GM19043 (cell line): Measurements from ENCODE around the gene RNF135.
"Not testable (repeated sequence)": the region's sequence is repeated elsewhere in the genome, so short reads cannot be mapped to it uniquely, and the experiment has no call there.

Experiments used
- ATAC-seq: cut with Tn5 transposase; IDR thresholded peaks from one replicate; pipeline ENCODE4 v1.9.1; 2021; ENCODE audit warnings: low read depth; ENCODE audit not compliant: unreplicated experiment

The RNF135 gene

DNA sequence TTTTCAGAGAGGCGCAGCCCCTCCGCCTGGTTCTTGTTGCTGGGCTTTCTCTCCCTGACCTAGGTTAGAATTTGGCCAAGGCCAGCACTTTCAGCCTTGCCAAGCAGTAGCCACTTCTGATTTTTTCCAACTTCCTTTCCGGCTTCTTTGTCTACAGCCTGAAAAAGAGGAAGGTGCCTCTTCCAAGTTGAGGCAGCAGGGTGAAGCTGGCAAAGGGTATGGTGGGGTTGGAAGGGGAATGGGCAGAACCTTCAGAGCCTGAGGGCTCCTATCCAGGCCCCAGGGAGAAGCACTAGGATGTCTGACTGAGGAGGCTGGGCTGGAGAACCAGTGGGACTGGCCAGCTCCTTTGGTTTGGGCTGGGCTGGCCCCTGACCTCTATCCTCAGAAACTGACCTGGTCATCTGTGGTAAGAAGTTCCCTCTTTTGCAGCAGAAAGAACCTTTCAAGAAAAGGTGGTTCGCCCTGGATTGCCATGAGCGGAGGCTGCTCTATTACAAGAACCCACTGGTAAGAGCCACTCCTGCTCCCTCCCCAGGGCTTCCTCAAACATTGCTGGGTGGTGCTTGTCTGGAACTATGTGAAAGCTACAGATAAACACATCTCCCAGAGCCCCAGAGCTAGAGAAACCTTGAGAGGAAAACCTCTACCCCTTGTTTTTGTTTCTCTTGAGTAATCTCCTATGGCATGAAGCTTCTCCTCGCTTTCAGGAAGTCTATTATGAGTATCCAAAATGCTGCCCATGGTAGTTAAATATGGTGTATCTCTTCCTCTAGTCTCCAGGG lies 16.6 kb upstream of the RNF135 start:
- no peak for ATAC-seq

DNA sequence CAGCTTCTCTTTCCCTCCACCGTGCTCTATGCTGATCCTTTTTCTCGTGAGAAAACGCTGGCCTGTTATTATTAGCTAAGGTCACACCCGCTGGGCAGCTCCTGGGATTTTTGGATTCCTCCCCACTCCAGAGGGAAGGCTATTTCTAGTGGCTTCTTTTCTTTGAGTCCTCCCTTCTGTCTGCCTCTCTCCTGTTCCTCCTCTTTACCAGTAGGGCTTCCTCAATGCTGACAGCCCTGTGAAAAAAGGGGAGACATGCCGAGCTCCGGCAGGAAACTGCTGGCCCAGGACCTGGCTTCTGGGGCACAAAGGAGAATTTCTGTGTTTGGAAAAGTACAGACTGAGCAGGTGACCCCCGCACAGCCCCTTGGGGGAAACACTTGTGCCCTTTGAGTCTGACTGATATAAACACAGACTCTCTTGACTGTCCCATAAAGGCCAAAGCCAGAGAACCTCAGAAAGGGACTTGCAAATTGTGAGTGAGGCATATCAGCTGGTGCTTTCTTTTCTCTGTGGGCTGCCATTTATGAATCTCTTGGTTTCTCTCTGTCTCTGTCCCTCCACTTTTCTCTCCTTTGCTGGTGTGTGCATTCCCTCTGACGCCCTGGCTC lies 14.0 kb upstream of the RNF135 start:
- no peak for ATAC-seq

DNA sequence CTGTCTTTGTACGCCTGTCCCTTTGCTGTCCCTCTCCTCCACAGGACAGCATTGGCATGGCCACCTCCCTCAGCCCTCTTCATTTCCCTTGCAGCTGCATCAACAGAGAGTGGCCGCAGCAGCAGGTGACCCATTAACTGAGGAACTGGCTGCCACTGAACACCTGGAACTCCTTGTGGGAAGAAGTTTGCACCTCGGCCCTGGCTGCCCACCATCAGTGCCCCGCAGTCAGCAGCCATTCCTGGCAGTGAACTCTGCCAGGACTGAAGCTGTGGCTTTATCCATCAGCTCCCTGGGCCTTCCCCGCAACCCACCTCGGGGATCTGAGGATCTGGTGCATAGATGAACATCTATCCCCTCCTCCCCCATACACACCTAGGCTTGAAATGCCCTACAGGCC lies 13.1 kb upstream of the RNF135 start:
- no peak for ATAC-seq

DNA sequence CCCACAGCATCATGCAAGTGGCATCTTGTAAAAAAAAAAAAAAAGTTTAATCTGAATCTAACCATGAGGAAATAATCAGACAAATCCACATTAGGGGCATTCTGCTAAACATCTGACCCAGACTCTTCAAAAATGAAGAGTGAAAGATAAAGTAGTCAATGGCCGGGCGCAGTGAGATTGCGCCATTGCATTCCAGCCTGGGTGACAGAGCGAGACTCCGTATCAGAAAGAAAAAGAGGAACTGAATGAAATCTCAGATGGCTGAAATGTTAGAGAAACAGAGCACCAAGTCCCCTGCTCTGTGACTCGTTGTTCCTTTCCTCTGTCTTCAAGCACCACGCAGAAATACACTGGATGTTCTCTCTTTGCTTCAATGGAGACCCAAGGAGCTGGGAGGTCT lies 12.7 kb upstream of the RNF135 start:
- no peak for ATAC-seq

DNA sequence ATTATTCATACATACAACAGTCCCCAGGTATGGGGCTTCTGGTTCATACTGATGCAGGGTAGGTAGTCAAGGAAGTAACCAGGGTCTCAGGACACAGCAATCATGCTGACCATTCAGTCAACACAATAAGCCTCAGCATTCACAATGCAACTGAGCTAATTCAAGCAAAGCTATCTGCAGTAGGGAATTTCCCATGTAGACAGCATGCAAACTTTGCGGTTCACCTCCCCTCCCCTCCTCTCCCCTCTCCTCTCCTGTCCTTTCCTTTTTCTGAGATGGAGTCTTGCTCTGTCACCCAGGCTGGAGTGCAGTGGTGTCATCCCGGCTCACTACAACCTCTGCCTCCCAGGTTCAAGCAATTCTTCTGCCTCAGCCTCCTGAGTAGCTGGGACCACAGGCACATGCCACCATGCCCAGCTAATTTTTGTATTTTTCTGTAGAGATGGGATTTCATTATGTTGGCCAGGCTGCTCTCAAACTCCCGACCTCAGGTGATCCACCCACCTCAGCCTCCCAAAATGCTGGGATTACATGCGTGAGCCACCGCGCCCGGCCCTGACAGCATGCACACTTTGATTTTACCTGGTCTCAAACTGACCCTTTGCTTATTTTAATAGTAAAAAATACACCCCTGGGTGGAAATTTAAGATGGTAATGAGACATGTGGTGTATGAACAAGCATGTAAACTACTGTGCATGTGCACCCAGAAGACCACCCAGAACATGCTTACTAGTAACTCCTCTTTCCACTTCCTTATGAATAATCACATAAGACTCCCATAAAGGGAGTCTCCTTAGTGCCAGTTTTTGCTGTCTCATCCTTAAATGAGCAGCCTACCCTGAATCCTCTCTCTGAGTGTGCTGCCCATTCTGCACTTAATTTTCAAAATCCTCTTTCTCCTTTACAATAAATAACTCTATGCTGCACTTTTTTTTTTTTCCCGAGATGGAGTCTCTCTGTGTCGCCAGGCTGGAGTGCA lies 9.3 kb upstream of the RNF135 start:
- ATAC-seq, result no peak

DNA sequence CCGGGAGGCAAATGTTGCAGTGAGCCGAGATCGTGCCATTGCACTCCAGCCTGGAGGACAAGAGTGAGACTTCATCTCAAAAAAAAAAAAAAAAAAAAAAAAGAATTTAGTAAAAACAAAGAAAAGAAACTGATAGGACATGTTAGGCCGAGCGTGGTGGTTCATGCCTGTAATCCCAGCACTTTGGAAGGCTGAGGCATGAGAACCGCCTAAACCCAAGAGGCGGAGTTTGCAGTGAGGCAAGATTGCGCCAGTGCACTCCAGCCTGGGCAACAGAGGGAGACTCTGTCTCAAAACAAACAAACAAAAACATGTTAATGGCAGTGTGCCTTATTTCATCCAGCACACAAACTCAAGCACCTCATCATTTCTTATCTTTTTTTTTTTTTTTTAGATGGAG lies 6.5 kb upstream of the RNF135 start:
- ATAC-seq, result not testable (repeated sequence)

DNA sequence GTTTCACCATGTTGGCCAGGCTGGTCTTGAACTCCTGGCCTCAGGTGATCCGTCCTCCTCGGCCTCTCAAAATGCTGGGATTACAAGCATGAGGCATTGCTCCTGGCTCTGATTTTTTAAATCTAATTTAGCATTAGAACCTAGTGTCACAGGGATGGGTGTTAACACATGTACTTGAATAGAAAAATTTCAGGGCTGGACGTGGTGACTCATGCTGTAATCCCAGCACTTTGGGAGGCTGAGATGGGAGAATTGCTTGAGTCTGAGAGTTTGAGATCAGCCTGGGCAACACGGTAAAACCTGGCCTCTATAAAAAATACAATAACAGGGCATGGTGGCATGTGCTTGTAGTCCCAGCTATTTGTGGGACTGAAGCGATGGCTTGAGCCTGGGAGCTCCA lies 6.0 kb upstream of the RNF135 start:
- no peak for ATAC-seq

DNA sequence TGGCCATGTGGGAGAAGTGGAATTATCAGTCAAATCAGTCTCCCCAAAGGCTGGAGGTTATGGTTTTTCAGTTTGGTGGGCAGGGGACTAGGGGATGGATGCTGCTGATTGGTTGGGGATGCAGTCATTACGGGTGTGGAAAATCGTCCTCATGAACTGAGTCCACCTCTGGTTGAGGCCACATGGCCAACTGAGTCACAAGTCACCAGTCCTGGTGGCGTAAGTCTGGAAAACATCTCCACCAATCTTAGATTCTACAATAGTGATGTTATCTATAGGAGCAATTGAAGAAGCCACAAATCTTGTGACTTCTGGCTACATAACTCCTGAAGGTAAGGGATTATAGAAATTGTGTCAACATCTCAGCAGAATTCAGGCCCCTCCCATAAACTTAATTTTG lies 5.2 kb upstream of the RNF135 start:
- ATAC-seq, result no peak

DNA sequence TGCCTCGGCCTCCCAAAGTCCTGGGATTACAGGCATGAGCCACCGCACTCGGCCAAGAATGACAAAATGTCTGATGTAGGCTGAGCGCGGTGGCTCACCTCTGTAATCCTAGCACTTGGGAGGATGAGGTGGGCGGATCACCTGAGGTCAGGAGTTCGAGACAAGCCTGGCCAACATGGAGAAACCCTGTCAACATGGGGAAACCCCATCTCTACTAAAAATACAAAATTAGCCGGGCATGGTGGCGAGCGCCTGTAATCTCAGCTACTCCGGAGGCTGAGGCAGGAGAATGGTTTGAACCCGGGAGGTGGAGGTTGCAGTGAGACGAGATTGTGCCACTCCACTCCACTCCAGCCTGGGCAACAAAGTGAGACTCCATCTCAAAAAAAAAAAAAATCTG lies 2.9 kb upstream of the RNF135 start:
- not testable (repeated sequence) for ATAC-seq

DNA sequence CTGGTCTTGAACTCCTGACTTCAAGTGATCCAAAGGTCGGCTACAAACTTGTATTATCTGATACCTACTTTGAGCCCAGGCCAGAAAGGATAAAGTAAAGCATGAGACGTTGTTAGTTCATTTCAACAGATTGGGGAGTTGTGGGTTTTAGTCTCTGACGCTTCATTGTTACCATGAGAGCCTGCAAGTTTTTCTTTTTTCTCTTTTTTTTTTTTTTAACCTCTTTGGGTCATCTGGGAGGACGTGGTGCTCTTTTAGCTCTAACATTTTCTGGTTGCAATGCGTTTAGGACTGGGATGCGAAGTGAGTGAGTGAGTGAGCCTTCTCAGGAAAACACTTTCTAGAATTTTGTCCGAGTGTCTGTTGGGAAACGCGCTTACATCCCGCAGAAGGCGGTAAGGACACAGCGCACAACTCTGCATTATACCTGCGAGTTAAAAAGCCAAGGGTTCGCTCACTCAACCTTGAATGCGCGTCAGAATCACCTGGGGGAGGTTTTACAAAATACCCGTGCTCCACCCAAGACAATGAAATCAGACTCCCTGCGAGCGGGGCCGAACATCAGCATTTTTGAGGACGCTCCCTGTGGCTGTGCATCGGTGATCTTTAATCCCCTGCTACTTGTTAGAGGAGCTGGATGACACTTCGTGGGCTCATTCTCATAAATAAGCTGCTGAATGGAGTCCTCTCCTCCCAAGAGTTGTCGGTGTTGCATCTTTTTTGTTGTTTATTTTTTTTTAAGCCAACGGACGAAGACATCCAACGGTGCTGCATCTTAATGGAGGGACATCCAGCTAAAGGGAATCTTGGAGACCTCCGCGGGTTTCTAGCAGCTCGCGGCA lies 629 bp upstream of the RNF135 start:
- ATAC-seq, result no peak

DNA sequence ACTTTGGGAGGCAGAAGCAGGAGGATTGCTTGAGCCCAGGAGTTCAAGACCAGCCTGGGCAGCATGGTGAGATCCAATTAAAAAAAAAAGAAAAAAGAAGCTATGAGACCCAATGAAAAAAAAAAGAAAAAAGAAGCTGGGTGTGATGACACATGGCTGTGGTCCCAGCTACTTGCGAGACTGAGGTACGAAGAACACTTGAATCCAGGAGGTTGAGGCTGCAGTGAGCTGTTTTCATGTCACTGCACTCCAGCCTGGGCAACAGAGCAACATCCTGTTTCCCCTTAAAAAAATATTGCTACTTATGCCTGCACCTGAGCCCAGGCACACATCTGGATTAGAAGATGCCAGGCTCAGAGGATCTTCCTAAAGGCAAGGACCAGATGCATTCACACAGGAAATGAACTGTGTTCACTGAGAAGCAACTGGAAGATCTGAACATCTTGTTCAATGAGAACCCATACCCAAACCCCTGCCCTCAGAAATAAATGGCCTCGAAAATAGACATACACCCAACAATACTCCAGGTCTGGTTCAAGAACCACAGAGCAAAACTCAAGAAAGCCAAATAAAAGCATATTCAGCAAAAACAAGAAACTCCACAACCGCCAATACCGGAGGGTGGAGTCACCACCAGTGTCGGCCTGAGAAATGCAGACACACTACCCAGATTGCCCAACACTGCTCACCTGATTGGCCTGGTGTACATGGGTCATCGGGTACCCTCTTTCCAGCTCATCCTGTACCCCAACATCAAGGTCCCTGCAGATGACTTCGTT lies 4.4 kb downstream of the RNF135 start:
- no peak for ATAC-seq

DNA sequence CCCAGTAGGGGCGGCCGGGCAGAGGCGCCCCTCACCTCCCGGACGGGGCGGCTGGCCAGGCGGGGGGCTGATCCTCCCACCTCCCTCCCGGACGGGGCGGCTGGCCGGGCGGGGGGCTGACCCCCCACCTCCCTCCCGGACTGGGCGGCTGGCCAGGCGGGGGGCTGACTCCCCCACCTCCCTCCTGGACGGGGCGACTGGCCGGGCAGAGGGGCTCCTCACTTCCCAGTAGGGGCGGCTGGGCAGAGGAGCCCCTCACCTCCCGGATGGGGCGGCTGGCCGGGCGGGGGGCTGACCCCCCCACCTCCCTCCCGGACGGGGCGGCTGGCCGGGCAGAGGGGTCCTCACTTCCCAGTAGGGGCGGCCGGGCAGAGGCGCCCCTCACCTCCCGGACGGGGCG lies 9.1 kb downstream of the RNF135 start:
- ATAC-seq, result not testable (repeated sequence)

DNA sequence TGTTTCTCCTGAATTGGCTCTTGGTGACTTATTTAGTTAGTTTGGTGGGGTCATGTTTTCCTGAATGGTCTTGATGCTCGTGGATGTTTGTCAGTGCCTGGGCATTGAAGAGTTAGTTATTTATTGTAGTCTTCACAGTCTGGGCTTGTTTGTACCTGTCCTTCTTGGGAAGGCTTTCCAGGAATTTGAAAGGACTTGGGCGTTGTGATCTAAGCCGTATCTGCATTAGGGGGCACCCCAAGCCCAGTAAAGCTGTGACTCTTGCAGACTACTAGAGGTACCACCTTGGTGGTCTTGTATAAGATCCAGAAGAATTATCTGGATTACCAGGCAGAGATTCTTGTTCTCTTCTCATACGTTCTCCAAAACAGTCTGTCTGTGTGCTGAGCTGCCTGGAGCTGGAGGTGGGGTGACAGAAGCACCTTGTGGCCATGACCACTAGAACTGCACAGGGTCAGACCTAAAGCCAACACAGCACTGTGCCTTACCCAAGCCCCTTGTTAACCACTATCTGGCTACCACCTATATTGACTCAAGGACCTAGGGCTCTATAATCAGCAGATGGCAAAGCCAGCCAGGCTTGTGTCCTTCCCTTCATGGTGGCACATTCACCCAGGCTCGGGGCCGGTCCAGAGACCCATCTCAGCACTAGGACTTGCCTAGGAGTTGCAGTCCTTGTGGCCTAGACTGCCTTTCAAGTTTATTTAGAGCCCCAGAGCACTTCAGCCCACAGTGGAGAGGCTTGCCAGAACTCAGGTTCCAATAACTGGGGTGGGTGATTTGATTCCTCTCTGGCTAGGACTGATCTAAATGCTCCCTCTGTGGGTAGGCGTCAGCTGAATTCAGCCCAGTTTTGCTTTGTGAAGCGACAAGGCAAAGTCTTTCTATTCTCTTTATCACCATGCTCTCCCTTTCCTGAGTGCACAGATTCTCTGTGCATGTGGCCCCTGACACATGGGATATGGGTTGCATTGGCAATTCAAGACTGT lies 11.0 kb downstream of the RNF135 start:
- no peak for ATAC-seq

DNA sequence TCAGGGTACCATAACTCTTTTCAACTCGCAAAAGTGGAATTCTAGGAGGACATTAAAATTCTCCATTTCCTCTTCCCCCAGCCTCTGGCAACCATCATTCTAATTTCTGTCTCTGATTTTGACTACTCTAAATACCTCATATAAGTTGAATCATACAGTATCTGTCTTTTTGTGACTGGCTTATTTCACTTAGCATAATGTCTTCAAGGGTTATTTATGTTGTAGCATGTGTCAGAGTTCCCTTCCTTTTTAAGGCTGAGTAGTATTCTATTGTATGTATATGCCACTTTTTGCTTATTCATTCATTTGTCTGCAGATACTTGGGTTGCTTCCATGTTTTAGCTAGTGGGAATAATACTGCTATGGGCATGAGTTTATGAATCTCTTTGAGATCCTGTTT lies 12.0 kb downstream of the RNF135 start:
- no peak for ATAC-seq

DNA sequence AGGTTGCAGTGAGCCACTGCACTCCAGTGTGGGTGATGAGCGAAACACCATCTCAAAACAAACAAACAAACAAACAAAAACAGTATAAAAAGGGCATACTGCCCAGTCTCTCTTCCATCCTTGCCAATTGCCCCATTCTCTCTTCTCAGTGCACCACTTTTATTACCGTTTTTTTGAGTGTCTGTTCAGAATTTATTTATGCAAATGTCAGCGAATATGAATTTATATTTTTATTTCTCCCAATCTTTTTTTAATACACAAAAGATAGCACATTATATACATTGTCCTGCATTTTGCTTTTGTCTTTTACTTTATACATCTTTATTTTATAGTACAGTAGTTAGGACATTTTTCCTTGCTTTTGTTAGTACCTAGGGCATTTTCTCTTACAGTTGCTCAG lies 19.6 kb downstream of the RNF135 start:
- no peak for ATAC-seq

DNA sequence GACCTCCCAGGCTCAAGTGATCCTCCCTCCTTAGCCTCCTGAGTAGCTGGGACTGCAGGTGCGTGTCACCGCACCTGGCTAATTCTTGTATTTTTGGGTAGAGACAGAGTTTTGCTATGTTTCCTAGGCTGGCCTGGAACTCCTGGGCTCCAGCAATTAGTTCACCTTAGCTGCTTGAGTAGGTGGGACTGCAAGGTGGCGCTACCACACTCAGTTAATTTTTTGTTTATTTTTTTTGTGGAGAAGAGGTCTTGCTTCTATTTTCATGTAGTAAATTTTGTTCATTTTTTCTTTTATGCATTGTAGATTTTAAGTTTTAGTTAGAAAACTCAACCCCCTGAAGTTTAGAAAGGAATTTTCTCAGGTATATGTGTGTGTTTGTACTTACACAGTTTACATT lies 21.7 kb downstream of the RNF135 start:
- ATAC-seq, result no peak

DNA sequence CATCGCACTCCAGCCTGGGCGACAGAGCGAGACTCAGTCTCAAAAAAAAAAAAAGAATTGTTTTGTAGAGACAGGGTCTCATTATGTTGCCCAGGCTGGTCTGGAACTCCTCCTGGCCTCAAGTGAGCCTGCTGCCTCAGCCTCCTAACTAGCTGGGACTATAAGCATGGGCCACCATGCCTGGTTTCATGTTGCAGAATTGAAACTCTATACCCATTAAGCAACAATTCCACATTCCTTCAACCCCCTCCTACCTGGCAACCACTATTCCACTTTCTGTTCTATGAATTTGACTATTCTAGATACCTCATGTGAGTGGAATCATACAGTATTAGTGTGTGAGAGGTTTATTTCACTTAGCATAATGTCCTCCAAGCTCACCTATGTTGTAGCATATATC lies 24.5 kb downstream of the RNF135 start:
- no peak for ATAC-seq

DNA sequence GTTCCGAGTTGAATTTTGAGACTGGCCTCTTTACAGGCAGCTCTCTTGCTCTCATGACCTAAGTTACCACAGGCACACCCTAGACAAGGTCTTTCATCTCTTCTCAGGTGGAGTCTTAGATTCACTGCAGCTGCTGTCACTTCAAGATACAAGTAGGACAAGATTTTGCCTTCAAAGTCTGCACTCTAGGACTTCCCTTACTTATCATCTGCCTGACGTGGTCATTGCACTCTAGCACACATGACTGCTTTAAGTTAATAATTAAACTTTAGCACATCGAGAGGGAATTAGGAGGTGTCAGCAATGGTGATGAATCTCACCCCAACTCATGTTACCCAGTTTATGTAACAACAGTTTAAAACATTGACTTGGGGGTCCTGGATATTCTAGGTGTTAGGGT lies 25.6 kb downstream of the RNF135 start:
- no peak for ATAC-seq
